Panc1 (cell line): ENCODE results near the gene BTBD18. TPM values are rescaled to one million over a fixed set of nuclear protein-coding genes. Genes with fewer than 3 reads are reported as not detected.

Experiments
- ATAC-seq: fragments of 200-7000 bp; cut with Tn5 transposase; 2 replicates; pipeline ENCODE4 v1.9.1; 2020; ENCODE audit warnings: mild to moderate bottlenecking, moderate library complexity
- BruUV-seq: library from RNA; stranded (reverse); fragments of 400-500 nt; replicated peaks from 2 replicates; lab custom pipeline; 2021; lab: Mats Ljungman, UMichigan
- CTCF ChIA-PET: fragments of 300-600 bp; sonication (Branson Sonifier 250); formaldehyde crosslinking; loops from one replicate; lab custom pipeline; 2022; ENCODE audit warnings: antibody characterized with exemption; lab: Charles Lee
- POLR2A ChIA-PET: fragments of 300-600 bp; sonication (Branson Sonifier 250); formaldehyde crosslinking; loops from one replicate; lab custom pipeline; 2022; ENCODE audit warnings: antibody characterized with exemption; lab: Charles Lee
- DNase-seq: peaks from one replicate; pipeline ENCODE4 v3.0.0-alpha.2; 2010; ENCODE audit warnings: low read depth, low spot score
- H3K27ac ChIP-seq: 2 replicates; pipeline ENCODE4 v1.5.1; 2011; ENCODE audit warnings: mild to moderate bottlenecking, low read length, inconsistent platforms
- H3K27me3 ChIP-seq: fragments of 200-500 bp; sonication (Bioruptor generic); 2 replicates; pipeline ENCODE4 v1.6.0; 2014; ENCODE audit warnings: low read length, inconsistent platforms; ENCODE audit not compliant: control insufficient read depth, insufficient read depth
- H3K36me3 ChIP-seq: fragments of 200-500 bp; sonication (Bioruptor generic); 2 replicates; pipeline ENCODE4 v1.5.1; 2014; ENCODE audit warnings: inconsistent platforms, mild to moderate bottlenecking, low read length, moderate library complexity; ENCODE audit not compliant: control insufficient read depth, insufficient read depth
- H3K4me1 ChIP-seq: 2 replicates; pipeline ENCODE4 v1.5.1; 2011; ENCODE audit warnings: inconsistent platforms, mild to moderate bottlenecking, low read length, moderate library complexity; ENCODE audit not compliant: control insufficient read depth, insufficient read depth
- H3K4me3 ChIP-seq, 2 experiments: 2 replicates each; pipeline ENCODE4 v1.5.1; 2011 to 2012; ENCODE audit warnings: low read depth in 2 of 2, low read length in 2 of 2, mild to moderate bottlenecking in 2 of 2, inconsistent platforms in 1 of 2, moderate library complexity in 1 of 2
- H3K9me3 ChIP-seq: fragments of 200-500 bp; sonication (Bioruptor generic); 2 replicates; pipeline ENCODE4 v1.5.1; 2014; ENCODE audit warnings: low read depth, mild to moderate bottlenecking, inconsistent platforms, low read length, moderate library complexity; ENCODE audit not compliant: control insufficient read depth, insufficient read depth
- POLR2AphosphoS5 ChIP-seq: IDR thresholded peaks from 2 replicates; pipeline ENCODE4 v1.6.1; 2012; ENCODE audit warnings: mild to moderate bottlenecking, low read depth, low read length, moderate library complexity
- SIN3A ChIP-seq: IDR thresholded peaks from 2 replicates; pipeline ENCODE4 v1.6.1; 2012; ENCODE audit warnings: low read depth, mild to moderate bottlenecking, low read length, moderate library complexity, borderline replicate concordance; ENCODE audit not compliant: insufficient read depth
- TCF7L2 ChIP-seq: IDR thresholded peaks from 2 replicates; pipeline ENCODE4 v1.6.1; 2011; ENCODE audit warnings: mild to moderate bottlenecking, low read depth, low read length, inconsistent platforms
- in situ Hi-C: cut with HindIII; loops from 2 replicates; pipeline ENCODE4 v1.10.0; 2016; ENCODE audit warnings: low sequenced_read_pairs, low pct_unique_long_range_greater_than_20kb
- intact Hi-C: fragments of 100-400 bp; cut with micrococcal nuclease; formaldehyde crosslinking; loops from one replicate; pipeline ENCODE4 v1.10.0; 2022; ENCODE audit not compliant: unreplicated experiment
- total RNA-seq: library from RNA; stranded (reverse); gene quantifications from one replicate; pipeline ENCODE4 v1.2.1, GENCODE V29; 2021; ENCODE audit not compliant: unreplicated experiment
- TF ChIP-seq, protein P1 (sequence below): fragments of 450-650 bp; IDR thresholded peaks from 2 replicates; pipeline ENCODE4 v1.5.1; 2017; ENCODE audit warnings: mild to moderate bottlenecking
- TF ChIP-seq, protein P2 (sequence below), 2 experiments: IDR thresholded peaks; 2 replicates each; pipeline ENCODE4 v1.6.1; 2011 to 2012; ENCODE audit warnings: low read depth in 2 of 2, control low read depth in 1 of 2, low read length in 1 of 2, mild to moderate bottlenecking in 1 of 2, moderate library complexity in 1 of 2; ENCODE audit not compliant: insufficient read depth in 1 of 2

BTBD18 gene
- total RNA-seq, 1 experiment from 2014 or later: not detected

DNA sequence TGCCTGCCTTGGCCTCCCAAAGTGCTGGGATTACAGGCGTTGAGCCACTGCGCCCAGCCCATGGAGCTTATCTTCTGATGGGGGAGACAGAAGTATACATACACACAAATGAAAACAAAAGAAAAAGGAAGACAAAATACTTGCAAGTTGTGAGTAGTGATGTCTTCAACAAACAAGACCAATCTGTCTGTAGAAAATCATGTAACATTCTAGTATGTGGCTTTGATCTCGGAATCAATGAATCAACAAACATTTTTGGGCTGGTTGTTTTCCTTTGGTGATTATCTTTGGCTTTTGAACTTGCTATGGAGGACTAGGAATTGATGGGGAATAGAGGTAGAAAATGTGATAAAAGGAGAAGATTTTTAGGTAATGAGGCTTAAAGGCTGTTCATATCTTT is 6.6 kb upstream of the BTBD18 start:
- Histone ChIP-seq H3K4me3 (no peak overlapping the region), H3K4me1 (peaks cover 3% of the 10 kb centered on the region; the same call in 1 of the 2 replicates), H3K27me3 (no peaks in the 10 kb centered on the region), H3K36me3 (peaks cover 8% of the 10 kb centered on the region; the same call in 1 of the 2 replicates), H3K9me3 (no peaks in the 10 kb centered on the region), H3K27ac (no peak overlapping the region)
- BruUV-seq: no TSS peak
- ATAC-seq (no peak), DNase-seq (no peak)
- ChIA-PET CTCF (no interaction called here), POLR2A (no interaction called here)
- intact Hi-C loops (no loop called here), in situ Hi-C loops (no loop called here)
- TF ChIP-seq, protein P1, sequence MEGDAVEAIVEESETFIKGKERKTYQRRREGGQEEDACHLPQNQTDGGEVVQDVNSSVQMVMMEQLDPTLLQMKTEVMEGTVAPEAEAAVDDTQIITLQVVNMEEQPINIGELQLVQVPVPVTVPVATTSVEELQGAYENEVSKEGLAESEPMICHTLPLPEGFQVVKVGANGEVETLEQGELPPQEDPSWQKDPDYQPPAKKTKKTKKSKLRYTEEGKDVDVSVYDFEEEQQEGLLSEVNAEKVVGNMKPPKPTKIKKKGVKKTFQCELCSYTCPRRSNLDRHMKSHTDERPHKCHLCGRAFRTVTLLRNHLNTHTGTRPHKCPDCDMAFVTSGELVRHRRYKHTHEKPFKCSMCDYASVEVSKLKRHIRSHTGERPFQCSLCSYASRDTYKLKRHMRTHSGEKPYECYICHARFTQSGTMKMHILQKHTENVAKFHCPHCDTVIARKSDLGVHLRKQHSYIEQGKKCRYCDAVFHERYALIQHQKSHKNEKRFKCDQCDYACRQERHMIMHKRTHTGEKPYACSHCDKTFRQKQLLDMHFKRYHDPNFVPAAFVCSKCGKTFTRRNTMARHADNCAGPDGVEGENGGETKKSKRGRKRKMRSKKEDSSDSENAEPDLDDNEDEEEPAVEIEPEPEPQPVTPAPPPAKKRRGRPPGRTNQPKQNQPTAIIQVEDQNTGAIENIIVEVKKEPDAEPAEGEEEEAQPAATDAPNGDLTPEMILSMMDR: no peak
- TF ChIP-seq POLR2AphosphoS5 (no peak), SIN3A (no peak), TCF7L2 (no peak)
- TF ChIP-seq, protein P2, sequence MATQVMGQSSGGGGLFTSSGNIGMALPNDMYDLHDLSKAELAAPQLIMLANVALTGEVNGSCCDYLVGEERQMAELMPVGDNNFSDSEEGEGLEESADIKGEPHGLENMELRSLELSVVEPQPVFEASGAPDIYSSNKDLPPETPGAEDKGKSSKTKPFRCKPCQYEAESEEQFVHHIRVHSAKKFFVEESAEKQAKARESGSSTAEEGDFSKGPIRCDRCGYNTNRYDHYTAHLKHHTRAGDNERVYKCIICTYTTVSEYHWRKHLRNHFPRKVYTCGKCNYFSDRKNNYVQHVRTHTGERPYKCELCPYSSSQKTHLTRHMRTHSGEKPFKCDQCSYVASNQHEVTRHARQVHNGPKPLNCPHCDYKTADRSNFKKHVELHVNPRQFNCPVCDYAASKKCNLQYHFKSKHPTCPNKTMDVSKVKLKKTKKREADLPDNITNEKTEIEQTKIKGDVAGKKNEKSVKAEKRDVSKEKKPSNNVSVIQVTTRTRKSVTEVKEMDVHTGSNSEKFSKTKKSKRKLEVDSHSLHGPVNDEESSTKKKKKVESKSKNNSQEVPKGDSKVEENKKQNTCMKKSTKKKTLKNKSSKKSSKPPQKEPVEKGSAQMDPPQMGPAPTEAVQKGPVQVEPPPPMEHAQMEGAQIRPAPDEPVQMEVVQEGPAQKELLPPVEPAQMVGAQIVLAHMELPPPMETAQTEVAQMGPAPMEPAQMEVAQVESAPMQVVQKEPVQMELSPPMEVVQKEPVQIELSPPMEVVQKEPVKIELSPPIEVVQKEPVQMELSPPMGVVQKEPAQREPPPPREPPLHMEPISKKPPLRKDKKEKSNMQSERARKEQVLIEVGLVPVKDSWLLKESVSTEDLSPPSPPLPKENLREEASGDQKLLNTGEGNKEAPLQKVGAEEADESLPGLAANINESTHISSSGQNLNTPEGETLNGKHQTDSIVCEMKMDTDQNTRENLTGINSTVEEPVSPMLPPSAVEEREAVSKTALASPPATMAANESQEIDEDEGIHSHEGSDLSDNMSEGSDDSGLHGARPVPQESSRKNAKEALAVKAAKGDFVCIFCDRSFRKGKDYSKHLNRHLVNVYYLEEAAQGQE (IDR thresholded peaks at IDR 0.05; ENCODE audit: insufficient read depth in 1 of 2, low read depth in 2 of 2, low read length in 1 of 2): no peak

DNA sequence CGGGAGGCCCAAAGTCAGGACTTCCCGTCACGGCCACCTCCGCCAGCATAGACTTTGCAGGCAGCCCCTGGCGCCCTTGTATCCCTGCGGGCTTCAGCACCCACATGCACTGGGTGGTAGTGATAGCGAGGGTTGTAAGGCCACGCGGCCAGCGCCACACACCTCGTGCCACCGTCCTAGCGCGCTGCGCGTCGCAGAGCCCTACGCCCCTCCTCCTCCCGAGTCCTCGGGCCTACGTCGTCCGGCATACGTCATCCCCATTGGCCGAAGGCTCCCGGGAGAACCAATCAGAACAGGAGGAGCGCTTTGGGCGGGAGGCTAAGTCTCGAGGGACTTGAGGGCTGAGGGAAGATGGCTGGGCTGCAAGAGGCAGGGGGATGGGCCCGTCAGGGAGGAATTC is 1.3 kb upstream of the BTBD18 start:
- Histone ChIP-seq H3K4me1 (no peaks in the 10 kb centered on the region; the same call in 1 of the 2 replicates), H3K9me3 (no peaks in the 10 kb centered on the region), H3K36me3 (no peaks in the 10 kb centered on the region), H3K27ac (no peak overlapping the region), H3K4me3 (no peak overlapping the region), H3K27me3 (no peaks in the 10 kb centered on the region)
- BruUV-seq: no TSS peak
- no peak for ATAC-seq
- ChIA-PET CTCF (no interaction called here), POLR2A (no interaction called here)
- DNase-seq: no peak
- intact Hi-C loops (no loop called here), in situ Hi-C loops (no loop called here)
- TF ChIP-seq TCF7L2: no peak
- no peak for TF ChIP-seq POLR2AphosphoS5

DNA sequence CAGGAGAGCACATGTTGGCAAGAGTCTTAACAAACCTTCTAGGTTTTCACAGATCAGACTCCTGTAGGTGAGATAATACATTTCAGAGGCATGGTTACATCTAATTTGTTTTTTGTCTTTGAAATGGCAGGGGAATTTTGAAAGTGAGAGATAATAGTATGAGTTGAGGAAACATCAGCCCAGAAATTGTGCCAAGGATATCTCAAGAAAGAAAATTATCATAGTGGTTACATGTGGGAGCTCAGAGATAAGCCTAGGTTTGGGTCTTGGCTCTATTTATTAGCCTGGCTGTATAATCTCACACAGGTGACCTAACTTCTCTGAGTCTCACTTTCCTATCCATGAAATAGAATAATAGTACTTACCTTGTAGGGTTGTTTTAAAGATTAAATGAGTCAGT is 443 bp downstream of the BTBD18 start:
- ChIA-PET CTCF (interaction anchor here (1.1 to 2.0 kb wide), 4 partner anchors 9 to 535 kb away, joined by 3 to 34 read pairs (median 4); no protein-coding TSS in a partner anchor), POLR2A (interaction anchor here (0.5 to 1.6 kb wide), 2 partner anchors 10 to 33 kb away, joined by 4 to 6 read pairs; partner anchors contain the start of gene CTNND1)
- peak; percentile 20; the same call in 1 of the 2 replicates for ATAC-seq
- no peak for DNase-seq
- in situ Hi-C loops: no loop called here
- H3K27ac ChIP-seq: peak overlapping the region; percentile 12; the same call in 1 of the 2 replicates
- intact Hi-C loops: loop anchor here (1.0 kb wide), 1 partner anchor 49 kb away; no protein-coding TSS in a partner anchor
- no peaks in the 10 kb centered on the region for H3K27me3 ChIP-seq
- H3K9me3 ChIP-seq: no peaks in the 10 kb centered on the region
- H3K4me3 ChIP-seq: no peak overlapping the region
- H3K4me1 ChIP-seq: no peaks in the 10 kb centered on the region; the same call in 1 of the 2 replicates
- BruUV-seq: no TSS peak
- TF ChIP-seq, protein P1: no peak
- TF ChIP-seq POLR2AphosphoS5: no peak
- no peaks in the 10 kb centered on the region for H3K36me3 ChIP-seq
